ENCODE data around the gene HNRNPA2B1.
"Not testable (repeated sequence)": the region's sequence is repeated elsewhere in the genome, so short reads cannot be mapped to it uniquely, and the experiment has no call there.

HNRNPA2B1 gene

DNA sequence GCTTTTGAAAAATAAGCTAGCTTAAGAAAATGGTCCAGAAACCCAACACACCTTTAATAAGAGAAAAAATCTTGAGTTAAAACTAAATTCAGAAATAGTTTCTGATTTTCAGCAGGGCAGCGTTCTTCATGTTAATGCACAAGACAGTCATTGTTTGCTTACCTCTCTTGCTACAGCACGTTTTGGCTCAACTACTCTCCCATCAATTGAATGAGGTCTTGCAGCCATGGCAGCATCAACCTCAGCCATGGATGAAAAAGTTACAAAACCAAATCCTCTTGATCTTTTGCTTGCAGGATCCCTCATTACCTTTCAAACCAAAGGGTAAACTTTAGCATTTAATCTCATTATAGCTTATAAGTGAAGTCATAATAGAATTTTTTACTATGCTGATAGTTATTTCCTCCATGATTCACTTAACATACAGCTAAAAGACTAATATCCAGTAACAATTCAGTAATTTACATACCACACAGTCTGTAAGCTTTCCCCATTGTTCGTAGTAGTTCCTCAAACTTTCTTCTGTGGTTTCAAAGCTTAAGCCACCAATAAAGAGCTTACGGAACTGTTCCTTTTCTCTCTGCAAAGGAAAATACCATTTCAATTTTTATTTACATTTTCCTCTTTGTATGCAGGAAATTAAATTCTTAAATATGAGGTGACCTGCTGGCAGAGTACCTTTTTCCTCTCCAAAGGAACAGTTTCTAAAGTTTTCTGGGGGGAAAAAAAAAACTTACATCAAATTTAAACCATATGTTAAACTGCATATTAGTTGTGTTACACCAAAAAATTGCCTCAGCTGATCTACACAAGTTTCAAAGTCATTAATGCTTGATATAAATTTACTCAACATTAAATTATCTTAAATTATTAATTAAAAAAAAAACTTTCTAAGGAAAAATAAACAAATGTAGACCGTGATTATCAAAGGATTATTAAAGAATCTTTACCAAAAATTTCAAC lies 3.1 kb downstream of the HNRNPA2B1 start:
- no peak for DNase-seq

DNA sequence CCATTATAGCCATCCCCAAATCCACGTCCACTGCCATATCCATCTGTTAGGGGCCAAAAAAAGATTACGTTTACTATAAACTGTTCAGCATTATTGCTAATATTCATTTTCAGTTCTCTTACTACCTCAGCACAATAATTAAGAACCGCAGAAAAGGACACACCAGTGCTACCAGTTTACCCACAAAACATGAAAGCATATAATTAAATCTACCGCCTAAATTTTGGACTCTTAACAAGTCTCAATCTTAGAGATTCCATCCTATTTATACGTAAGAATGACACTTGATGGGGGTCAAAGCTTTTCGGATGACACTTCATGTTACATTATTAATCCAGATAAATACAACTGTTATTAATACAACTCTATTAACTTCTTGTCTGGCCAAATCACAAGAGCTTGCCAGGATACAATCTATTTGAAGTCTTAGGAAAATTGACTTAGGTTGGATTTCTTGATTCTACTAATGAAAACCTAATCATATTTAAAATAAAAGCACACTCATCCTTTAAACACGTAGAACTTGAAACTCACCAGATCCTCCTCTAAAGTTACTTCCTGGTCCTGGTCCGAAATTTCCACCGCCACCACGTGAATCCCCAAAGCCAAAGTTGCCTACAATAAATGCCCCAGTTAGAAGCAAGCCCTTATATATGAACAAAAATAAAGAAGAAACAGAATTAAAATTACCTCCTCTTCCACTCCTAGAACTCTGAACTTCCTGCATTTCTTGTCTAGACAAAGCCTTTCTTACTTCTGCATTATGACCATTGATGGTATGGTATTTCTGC lies 4.5 kb downstream of the HNRNPA2B1 start:
- no peak for DNase-seq

DNA sequence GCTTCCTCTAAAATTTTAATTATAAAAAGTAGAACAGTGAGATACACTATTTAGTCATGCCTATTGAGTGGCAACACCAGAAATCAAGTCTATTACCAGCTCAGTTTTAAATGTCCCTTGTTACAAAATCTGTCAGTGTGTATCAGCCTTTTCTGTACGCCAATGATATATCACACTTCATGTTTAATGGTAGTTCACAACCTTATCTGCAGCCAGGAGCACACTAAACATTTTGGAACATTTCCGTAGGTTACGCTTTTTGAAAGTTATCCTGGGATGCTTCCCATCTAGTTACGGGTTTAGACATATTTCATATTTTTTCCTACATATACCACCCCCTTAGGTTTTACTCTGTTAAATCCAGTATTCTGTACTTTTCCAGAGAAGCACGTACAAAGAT lies 5.4 kb downstream of the HNRNPA2B1 start:
- DNase-seq: no peak

DNA sequence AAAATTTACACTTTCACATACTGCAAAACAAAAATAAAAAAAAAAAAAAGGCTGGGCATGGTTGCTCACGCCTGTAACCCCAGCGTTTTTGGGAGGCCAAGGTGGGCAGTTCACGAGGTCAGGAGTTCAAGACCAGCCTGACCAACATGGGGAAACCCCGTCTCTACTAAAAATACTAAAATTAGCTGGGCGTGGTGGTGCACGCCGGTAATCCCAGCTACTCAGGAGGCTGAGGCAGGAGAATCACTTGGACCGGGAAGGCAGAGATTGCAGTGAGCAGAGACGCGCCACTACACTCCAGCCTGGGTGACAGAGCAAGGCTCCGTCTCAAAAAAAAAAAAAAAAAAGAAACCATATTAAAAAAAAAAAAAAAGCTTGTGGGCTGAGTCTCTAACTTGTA lies 5.8 kb downstream of the HNRNPA2B1 start:
- DNase-seq: not testable (repeated sequence)

DNA sequence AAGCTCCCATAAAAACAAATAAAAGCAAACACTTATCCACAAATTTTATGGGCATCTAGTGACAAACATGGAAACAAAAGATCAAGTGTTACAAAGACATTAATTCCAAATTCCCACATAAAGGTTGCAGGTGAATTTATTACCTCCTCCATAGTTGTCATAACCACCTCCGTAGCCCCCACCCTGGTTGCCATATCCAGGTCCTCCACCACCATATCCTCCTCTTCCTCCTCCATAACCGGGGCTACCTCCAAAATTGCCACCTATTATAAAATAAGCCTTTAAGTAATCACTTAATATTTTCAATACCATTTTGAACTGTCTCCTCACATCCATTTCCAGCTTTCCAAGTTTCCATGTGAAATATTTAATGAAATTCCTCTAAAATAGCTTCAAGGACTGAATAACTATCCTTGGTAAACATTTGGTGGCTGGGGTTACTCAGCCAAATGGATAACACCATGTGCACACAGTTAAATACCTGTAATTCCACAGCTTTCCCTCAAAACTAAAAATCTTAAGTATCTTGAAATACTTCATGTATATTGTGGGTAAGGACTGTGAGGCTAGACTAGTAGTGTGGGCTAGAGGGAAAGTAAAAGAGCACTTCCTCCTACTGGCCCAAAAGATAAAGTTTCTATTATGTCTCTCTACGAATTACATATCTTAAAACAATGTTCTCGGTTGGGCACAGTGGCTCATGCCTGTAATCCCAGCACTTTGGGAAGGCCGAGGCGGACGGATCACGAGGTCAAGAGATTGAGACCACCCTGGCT lies 6.9 kb downstream of the HNRNPA2B1 start:
- DNase-seq: no peak

DNA sequence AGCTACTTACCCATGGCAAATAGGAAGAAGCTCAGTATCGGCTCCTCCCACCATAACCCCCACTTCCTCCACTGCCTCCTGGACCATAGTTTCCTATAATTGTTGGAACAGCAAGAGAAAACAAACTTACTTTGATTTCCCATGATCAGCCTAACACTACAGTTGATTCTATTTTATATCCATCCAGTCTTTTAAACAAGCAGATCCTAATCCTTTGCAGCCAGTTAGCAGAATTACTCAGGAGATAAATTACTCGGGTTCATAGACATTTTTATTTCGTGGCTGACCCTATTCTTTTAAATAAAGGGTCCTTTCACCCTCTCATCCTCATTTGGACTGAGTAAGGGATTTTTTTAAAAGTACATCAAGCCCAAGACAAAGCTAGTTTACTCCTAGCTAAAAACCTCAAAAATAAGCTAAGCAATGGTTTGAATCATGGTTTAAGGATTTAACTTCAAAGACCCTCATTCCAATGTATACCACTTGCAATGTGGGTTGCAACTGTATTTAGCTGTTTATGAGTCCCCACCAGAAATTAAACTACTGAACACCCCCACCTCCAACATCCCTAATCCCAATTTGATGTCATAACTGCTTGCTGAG lies 8.0 kb downstream of the HNRNPA2B1 start:
- no peak for DNase-seq

DNA sequence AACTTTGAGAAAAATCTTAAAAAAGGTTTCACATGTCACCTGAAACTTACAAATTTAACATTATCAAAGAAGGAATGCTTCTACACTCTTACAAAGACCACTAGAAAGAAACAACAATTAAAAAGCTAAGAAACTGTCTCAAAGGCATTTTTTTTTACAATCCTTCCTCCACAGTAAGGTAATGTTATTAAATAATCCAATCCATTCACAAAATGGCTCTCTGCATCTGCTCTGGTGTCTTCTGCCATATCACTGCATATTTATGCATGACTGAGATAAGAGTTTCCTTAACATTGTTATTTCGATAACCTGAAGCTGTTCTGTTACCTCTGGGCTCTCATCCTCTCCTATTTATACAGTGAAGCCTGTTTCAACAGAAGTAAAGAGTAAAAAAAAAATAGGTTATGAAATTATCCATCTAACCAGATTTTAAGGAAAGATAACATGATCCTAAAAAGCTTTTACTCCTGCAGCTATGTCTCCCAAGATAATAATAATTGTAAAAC lies 8.5 kb downstream of the HNRNPA2B1 start:
- no peak for DNase-seq

DNA sequence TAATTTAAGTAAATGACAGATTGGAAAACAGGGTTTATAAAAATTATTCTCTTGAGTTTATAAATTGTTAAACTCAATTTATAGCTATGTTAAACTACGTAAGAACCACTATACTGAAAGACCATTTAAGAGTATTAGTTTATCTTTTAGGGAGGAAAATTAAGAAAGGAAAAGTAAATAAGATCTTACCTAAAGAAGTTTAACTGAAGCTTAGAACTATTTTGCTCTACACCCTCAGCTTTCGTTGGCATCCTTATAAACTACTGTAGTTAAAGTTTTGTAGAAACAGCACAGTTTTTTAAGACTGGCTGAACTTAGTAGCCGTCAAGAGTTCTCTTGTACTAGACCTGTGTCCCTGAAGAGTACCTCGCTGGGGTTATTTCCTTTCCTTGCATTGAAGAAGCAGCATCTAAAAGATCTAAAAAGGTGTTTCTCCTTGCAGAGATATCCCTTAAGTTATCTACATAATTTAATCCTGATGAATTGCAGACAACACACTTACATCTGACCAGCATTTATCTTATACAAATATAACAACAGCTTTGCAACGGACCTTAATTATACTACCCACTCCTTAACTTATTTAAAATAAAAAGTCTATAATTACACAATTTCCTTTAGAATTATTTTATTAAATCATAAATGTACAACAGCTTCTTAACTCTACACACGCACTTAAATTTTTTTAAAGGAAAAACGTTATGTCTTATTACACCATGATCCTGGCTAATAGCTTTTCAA lies 9.1 kb downstream of the HNRNPA2B1 start:
- no peak for DNase-seq

DNA sequence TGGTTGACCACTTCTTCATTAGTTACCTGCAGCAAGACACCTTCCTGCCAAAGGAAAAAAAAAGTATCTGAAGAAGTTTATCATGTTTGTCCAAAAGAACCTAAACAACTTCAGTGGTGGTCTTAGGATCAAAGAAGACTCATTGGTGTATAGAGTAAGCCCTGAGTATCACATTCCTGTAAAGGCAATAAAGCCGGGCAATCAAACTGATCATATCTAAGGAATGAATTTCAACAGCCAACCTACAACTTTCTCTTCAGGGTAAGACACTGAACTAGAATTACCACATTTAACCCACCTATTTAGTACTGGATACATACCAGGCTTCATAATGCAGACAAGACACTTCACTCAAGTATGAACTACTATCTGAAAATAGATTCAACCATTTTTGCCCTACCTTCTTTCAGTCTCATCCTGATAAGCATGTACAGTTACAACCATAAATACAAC lies 10.1 kb downstream of the HNRNPA2B1 start:
- DNase-seq: no peak

DNA sequence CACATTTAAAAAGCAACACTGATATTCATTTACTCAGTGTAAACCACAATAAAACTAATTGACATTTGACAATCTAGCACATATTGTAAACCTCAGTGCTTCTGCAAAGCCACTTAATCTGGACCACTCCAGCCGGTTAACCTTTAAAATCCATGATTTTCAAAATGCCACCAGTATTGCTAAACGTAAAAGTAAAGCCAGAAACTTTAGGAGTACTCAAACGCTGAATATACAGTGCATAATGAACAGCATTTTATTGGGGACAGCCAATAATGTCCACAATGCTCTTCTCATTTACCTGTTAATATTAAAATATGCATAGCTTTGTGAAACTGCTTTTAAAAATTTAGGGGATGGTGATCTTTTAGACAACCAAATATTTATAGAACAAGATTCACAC lies 10.8 kb downstream of the HNRNPA2B1 start:
- no peak for DNase-seq

DNA sequence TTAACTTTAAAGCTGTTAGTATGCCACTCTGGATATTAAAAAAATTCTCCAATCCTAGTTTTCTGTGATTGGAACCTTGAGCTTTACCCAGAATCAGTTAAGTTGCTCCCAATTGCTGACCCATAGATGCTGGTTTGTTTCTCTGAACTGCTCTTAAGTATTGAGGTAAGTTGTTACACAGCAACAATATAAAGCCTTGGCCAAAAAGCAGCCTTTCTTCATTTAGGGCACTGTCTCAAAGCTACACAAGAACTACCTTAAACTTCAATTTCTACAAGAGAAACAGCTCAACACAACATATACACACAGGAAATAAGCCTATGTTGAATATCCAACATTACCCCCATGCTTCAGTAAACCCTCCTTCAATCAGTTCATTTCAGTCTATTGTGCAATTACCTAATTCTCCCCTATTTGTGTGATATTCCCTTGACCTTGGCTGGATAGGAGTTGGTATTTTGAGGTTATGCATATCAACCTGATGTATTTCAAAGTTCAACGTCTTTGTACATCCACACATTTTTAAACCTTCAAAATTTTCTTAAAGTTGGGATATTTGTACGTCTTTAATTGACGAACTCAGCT lies 11.5 kb downstream of the HNRNPA2B1 start:
- DNase-seq: no peak

DNA sequence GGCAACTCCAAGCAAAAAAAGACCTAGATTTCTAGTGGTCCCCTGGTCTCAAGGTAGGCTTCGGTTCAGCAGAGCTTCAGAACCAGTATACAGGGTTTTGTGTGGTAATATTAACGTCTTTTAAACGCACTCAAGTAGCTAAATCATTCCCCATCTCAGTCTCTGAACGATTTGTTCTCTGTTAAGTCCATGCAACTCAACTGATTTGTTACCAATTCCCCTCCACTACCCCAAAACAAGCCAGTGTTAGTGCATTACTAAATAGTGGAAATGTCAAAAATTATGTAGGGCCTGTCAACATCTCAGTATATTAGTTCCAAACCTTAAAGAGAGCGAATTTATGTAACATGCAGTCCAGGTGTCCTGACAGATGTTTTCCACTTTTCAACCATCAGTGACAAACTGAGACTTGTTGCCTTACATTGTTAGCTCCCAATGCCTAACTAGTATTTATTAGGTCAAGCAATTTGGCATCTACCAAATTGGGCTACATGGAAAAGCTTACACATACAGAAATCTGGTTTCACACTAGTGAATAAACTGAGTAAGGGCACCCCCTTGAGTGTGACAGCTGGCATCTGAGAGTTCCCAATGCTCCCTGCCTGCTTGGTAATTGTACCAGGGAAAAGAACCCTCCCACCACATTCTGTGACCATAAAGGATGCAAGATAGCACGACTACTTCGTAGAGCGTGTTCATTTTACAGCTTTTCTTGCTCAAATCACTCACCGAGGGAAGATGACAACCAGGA lies 12.2 kb downstream of the HNRNPA2B1 start:
- DNase-seq: no peak

DNA sequence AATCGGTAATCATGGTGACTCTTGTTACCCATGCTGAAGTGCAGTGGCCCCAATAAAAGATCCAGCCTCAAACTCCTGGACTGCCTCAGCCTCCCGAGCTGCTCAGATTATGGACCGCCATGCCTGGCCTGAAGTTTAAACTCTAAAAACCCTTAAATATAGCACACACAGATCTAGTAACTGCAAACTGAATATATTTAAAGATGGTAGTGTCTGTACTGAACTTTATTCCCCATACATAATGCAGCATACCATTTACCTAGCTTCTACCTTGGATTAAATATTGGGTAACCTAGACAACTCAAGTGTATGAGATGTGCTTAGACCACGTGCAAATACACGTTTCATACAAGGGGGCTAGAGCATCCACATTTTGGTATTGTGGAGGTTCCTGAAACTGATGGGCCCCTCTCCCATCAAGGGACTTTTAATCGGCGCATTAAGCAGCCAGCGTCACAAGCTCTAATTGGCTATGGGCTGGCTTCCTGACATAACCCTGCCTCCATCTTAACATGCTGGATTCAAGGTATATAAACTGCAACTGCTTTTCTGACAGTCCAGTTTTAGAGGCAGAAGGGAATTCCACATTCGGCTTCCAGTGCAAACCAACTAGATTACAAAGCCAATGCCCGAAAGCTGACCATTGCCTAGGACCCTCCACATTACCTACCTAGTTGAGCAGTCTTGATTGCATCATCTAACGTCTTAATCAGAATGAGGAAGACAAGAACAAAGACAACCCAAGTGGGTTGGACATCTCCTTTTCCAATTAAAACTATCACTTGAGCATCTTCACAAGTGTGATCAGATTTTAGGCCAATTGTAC lies 13.0 kb downstream of the HNRNPA2B1 start:
- DNase-seq: no peak

DNA sequence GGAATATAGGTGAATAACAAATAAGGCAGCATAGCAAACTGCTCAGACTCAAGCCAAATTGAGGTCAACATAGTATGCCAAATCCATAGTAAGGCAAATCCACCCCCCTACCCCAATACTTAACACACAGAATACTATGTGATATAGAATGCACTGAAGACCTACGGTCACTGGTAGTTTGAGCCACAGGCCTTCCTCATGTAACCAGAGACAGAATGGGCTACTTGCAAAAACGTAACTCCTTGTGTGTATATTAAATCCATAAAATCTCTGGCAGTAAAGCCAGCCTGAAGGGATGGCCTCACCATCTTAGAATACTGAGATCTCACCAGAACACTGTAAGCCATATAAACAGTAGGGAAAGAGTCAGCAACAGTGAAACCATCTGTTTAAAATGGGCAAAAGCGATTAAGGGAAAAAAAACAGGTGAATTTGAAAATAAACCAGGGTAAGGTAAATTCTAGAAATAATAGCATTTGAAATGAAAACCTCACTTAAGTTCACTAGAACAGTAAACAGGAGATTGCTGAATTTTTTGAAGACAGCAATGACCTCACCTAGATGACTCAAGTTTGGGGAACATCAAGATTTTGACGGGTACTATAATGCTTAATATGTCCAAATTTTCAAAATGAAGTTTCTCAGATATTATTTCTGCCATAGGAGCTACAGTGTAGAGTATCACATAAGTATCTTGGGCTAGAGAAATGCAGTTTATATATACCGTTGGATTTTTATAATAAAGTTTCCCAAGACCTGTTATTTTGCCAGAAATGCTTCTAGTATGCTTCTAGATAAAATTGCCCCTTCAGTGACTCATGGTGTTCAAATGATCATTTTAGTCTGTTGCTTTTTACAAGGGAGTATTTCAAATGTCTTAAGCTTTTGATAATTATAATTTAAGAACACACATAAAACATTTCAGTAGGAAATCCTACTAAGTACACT lies 13.9 kb downstream of the HNRNPA2B1 start:
- no peak for DNase-seq

DNA sequence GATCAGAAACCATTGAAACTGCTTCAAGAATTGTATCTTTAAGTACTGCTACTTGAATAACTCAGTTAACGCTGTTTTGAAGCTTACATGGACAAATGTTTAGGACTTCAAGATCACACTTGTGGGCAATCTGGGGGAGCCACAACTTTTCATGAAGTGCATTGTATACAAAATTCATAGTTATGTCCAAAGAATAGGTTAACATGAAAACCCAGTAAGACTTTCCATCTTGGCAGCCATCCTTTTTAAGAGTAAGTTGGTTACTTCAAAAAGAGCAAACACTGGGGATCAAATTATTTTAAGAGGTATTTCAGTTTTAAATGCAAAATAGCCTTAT lies 14.7 kb downstream of the HNRNPA2B1 start:
- DNase-seq: no peak

DNA sequence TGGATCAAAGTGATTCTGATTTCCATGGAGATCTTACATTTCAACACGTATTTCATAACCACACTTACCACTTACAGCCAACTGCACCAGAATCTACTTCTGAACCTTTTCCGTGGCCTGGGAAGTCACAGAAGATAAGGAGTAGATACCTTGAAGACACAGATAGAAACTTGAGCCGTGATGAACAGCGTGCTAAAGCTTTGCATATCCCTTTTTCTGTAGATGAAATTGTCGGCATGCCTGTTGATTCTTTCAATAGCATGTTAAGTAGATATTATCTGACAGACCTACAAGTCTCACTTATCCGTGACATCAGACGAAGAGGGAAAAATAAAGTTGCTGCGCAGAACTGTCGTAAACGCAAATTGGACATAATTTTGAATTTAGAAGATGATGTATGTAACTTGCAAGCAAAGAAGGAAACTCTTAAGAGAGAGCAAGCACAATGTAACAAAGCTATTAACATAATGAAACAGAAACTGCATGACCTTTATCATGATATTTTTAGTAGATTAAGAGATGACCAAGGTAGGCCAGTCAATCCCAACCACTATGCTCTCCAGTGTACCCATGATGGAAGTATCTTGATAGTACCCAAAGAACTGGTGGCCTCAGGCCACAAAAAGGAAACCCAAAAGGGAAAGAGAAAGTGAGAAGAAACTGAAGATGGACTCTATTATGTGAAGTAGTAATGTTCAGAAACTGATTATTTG lies 15.3 kb downstream of the HNRNPA2B1 start:
- DNase-seq: no peak

DNA sequence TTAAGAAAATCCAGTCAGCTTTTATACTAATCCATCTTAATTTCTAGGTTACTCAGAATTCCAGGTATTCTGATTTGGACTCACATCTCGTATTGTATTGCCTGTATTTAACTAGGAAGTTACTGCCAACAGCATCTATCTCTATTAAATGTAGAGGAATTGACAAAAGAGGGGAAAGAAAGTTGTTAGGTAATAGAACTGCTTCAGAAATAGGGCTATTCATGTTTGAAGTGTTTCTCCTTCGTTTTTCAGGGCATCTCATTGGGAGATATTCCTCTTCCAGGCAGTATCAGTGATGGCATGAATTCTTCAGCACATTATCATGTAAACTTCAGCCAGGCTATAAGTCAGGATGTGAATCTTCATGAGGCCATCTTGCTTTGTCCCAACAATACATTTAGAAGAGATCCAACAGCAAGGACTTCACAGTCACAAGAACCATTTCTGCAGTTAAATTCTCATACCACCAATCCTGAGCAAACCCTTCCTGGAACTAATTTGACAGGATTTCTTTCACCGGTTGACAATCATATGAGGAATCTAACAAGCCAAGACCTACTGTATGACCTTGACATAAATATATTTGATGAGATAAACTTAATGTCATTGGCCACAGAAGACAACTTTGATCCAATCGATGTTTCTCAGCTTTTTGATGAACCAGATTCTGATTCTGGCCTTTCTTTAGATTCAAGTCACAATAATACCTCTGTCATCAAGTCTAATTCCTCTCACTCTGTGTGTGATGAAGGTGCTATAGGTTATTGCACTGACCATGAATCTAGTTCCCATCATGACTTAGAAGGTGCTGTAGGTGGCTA lies 16.1 kb downstream of the HNRNPA2B1 start:
- DNase-seq: not testable (repeated sequence)
